IPS-18a (cell line): ENCODE measurements around the gene CDC123.
"Not testable (repeated sequence)": the region's sequence is repeated elsewhere in the genome, so short reads cannot be mapped to it uniquely, and the experiment has no call there.

Experiments used
- H3K27ac ChIP-seq: one replicate; pipeline ENCODE4 v1.5.1; 2013; ENCODE audit warnings: low read length
- H3K27me3 ChIP-seq: one replicate; pipeline ENCODE4 v1.6.1; 2013; ENCODE audit warnings: mild to moderate bottlenecking, low read length; ENCODE audit not compliant: control insufficient read depth, insufficient read depth
- H3K36me3 ChIP-seq: one replicate; pipeline ENCODE4 v1.6.1; 2013; ENCODE audit warnings: low read depth, low read length; ENCODE audit not compliant: control insufficient read depth
- H3K4me1 ChIP-seq: one replicate; pipeline ENCODE4 v1.6.1; 2013; ENCODE audit warnings: low read depth, low read length; ENCODE audit not compliant: control insufficient read depth
- H3K4me3 ChIP-seq: one replicate; pipeline ENCODE4 v1.5.1; 2013; ENCODE audit warnings: low read length
- H3K9ac ChIP-seq: one replicate; pipeline ENCODE4 v1.6.1; 2013; ENCODE audit warnings: mild to moderate bottlenecking, low read length, moderate library complexity
- H3K9me3 ChIP-seq: one replicate; pipeline ENCODE4 v1.6.1; 2013; ENCODE audit warnings: low read depth, low read length; ENCODE audit not compliant: control insufficient read depth

Gene CDC123

GRCh38 chr10:12195603-12196506, at the start of gene CDC123, which contains the start of gene NUDT5:
Gene CDC123, plus strand, starts transcription at chr10:12196188. Its CDS starts 58 bp downstream, at chr10:12196246.
Gene NUDT5, minus strand, starts transcription at chr10:12195891. Its CDS starts 9,600 bp downstream, at chr10:12186291.
- Histone ChIP-seq H3K27me3 (no peaks in the 10 kb centered on the region), H3K4me3 (peak within 1 kb of the TSS; percentile 88), H3K36me3 (peaks cover 13% of the 10 kb centered on the region), H3K4me1 (peaks cover 5% of the 10 kb centered on the region), H3K9me3 (no peaks in the 10 kb centered on the region), H3K9ac (peak within 1 kb of the TSS; percentile 80), H3K27ac (peak within 1 kb of the TSS; percentile 93)

- Histone ChIP-seq H3K27me3 (no peaks in the 10 kb centered on the region), H3K4me3 (no peak overlapping the region), H3K27ac (no peak overlapping the region), H3K9me3 (no peaks in the 10 kb centered on the region), H3K9ac (no peak overlapping the region), H3K4me1 (no peaks in the 10 kb centered on the region), H3K36me3 (peaks cover 9% of the 10 kb centered on the region)
Measured at GRCh38 chr10:12150163-12150562, 45.8 kb upstream of the CDC123 start.

- H3K36me3 ChIP-seq = peaks cover 9% of the 10 kb centered on the region
- H3K9ac ChIP-seq = no peak overlapping the region
- no peaks in the 10 kb centered on the region for H3K4me1 ChIP-seq
Measured at GRCh38 chr10:12154516-12154915, 41.5 kb upstream of the CDC123 start.

GRCh38 chr10:12156367-12157123, 39.4 kb upstream of the CDC123 start:
- Histone ChIP-seq H3K9ac (no peak overlapping the region), H3K27ac (no peak overlapping the region), H3K36me3 (peaks cover 12% of the 10 kb centered on the region)

More at GRCh38 chr10:12154516-12154915, 41.5 kb upstream of the CDC123 start:
- no peaks in the 10 kb centered on the region for H3K9me3 ChIP-seq
- no peak overlapping the region for H3K27ac ChIP-seq
- no peak overlapping the region for H3K4me3 ChIP-seq
- no peaks in the 10 kb centered on the region for H3K27me3 ChIP-seq

GRCh38 chr10:12158111-12158510, 37.9 kb upstream of the CDC123 start:
- Histone ChIP-seq H3K4me1 (no peaks in the 10 kb centered on the region), H3K27me3 (no peaks in the 10 kb centered on the region), H3K27ac (no peak overlapping the region), H3K9me3 (no peaks in the 10 kb centered on the region), H3K4me3 (no peak overlapping the region), H3K36me3 (peaks cover 23% of the 10 kb centered on the region), H3K9ac (no peak overlapping the region)

More at GRCh38 chr10:12156367-12157123, 39.4 kb upstream of the CDC123 start:
- no peaks in the 10 kb centered on the region for H3K9me3 ChIP-seq
- no peaks in the 10 kb centered on the region for H3K4me1 ChIP-seq
- no peaks in the 10 kb centered on the region for H3K27me3 ChIP-seq
- no peak overlapping the region for H3K4me3 ChIP-seq

GRCh38 chr10:12160664-12161063, 35.3 kb upstream of the CDC123 start:
- Histone ChIP-seq H3K9ac (no peak overlapping the region), H3K4me3 (no peak overlapping the region), H3K9me3 (no peaks in the 10 kb centered on the region), H3K27me3 (no peaks in the 10 kb centered on the region), H3K4me1 (no peaks in the 10 kb centered on the region), H3K36me3 (peaks cover 34% of the 10 kb centered on the region), H3K27ac (no peak overlapping the region)

GRCh38 chr10:12162927-12163326, 33.1 kb upstream of the CDC123 start:
- Histone ChIP-seq H3K27me3 (no peaks in the 10 kb centered on the region), H3K9ac (no peak overlapping the region), H3K9me3 (no peaks in the 10 kb centered on the region), H3K27ac (no peak overlapping the region), H3K4me1 (no peaks in the 10 kb centered on the region), H3K4me3 (no peak overlapping the region), H3K36me3 (peaks cover 49% of the 10 kb centered on the region)

GRCh38 chr10:12164085-12164484, 31.9 kb upstream of the CDC123 start:
- H3K36me3 ChIP-seq = peaks cover 49% of the 10 kb centered on the region
- H3K4me3 ChIP-seq = no peak overlapping the region

GRCh38 chr10:12165036-12165435, 31.0 kb upstream of the CDC123 start:
- Histone ChIP-seq H3K9ac (no peak overlapping the region), H3K4me3 (no peak overlapping the region), H3K27ac (no peak overlapping the region), H3K36me3 (peaks cover 54% of the 10 kb centered on the region), H3K4me1 (no peaks in the 10 kb centered on the region), H3K27me3 (no peaks in the 10 kb centered on the region), H3K9me3 (no peaks in the 10 kb centered on the region)

More at GRCh38 chr10:12164085-12164484, 31.9 kb upstream of the CDC123 start:
- Histone ChIP-seq H3K27me3 (no peaks in the 10 kb centered on the region), H3K4me1 (no peaks in the 10 kb centered on the region), H3K9ac (no peak overlapping the region), H3K9me3 (no peaks in the 10 kb centered on the region), H3K27ac (no peak overlapping the region)

GRCh38 chr10:12165999-12166775, 29.8 kb upstream of the CDC123 start:
- Histone ChIP-seq H3K36me3 (peaks cover 59% of the 10 kb centered on the region), H3K27ac (no peak overlapping the region), H3K9me3 (no peaks in the 10 kb centered on the region), H3K4me3 (no peak overlapping the region), H3K4me1 (no peaks in the 10 kb centered on the region), H3K9ac (no peak overlapping the region), H3K27me3 (no peaks in the 10 kb centered on the region)

- not testable (repeated sequence) for H3K4me3 ChIP-seq, H3K27me3 ChIP-seq, H3K4me1 ChIP-seq, H3K9ac ChIP-seq, H3K27ac ChIP-seq, H3K9me3 ChIP-seq
- peaks cover 53% of the 10 kb centered on the region for H3K36me3 ChIP-seq
Measured at GRCh38 chr10:12171512-12171911, 24.5 kb upstream of the CDC123 start.
